UCSD-AML1 (cell line): Measurements from ENCODE around the gene GCK.
"Not testable (repeated sequence)": the region's sequence is repeated elsewhere in the genome, so short reads cannot be mapped to it uniquely, and the experiment has no call there.

ENCODE experiments used
- DNase-seq: peaks from one replicate; lab custom pipeline; 2025; ENCODE audit not compliant: unreplicated experiment; lab: John Stamatoyannopoulos, UW

Gene GCK

DNA sequence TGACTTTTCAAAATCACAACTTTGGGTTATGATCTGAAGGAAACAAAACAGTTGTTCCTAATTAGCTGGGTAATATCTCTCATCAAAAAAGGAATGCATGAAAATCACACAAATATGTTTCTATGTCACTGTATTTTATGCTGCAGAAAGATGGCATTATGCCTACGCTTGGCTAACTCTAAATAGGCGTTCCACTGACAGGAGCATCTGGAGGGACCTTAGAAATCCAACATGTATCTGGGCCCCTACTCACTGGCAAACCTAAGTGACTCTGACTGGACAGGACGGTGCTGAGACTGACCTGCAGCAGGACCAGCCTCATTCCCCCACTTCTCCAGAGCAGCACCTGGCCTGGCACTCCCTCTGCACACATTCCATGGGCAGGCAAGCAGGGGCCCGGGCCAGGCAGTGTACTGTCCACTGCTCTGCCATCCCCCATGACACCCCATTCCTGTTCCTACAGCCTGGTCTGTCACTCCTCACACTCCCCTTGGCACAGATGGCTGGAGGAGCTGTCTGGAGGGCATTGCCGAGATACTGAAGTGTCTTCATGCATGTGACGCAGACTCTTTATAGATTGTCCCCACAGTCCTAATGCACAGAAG lies 45.5 kb downstream of the GCK start:
- no peak for DNase-seq

DNA sequence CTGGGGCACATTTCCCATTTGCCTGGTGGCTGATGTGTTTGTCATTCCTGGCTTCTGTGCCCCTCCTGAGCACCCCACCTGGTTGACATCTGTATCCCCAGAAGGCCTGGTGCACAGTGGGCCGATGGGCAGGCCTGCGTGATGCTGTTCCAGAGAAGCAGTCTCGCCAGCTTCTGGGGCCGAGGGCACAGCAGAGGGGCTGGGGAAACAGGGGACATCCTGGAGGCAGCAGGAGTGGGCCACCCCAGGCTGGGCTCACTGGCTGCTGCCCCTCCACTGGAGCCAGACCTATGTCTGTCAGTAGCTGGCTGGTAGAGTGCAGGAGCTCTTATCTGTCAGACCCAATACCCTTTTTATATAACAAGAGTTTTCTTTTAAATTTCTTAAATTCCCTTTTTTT lies 47.2 kb downstream of the GCK start:
- DNase-seq, result no peak

DNA sequence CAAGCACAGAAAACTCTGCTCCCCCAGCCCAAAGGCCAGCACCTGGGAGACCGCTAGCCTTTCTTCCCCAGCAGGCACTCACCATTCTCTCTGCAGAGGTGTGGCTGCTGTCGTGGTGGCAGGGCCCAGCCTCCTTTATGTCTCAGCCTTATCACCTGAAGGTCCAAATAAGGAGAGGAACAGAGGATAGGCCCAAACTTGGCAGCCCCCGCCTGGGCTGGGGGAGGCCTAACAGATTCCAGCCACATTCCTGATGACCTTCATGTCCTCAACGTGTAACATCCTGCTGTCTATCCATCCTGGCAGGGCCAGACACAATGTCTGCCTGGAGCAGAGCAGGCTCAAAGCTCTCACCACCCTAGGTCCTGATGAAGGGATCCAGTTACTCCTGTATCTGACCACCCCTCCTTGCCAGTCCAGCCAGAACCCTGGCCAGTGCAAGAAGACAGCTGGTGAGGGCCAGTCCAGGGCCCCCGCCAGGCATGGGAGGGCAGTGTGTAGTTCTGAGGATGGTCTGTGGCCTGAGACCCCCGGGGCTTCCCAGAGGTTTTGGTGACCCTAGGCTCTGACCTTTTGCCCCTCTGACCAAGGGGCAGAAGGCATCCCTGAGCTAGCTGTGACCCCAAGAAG lies 47.9 kb downstream of the GCK start, which contains the start of gene MYL7:
TSS of gene MYL7 (minus strand) at position 112 of the 630 bp plus-strand sequence. CDS start at position 85, 27 bp downstream.
- no peak for DNase-seq

DNA sequence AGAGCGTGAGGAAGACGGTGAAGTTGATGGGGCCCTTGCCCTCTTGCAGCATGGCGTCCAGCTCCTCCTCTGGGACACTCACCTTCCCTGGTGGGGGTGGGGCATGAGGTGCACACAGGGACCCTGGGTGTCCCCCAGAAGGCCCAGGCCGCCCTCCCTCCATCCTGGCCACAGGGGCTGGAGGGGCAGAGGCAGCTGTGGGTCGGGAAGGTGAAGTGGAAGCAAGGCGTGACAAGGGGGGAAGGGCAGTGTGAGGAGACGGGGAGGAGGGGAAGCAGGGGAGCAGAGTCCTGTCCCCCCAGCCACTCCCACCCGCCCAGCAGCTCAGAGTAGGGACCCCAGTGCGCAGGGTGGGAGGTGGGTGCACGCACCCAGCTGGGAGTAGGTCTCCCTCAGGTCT lies 48.9 kb downstream of the GCK start:
- no peak for DNase-seq

DNA sequence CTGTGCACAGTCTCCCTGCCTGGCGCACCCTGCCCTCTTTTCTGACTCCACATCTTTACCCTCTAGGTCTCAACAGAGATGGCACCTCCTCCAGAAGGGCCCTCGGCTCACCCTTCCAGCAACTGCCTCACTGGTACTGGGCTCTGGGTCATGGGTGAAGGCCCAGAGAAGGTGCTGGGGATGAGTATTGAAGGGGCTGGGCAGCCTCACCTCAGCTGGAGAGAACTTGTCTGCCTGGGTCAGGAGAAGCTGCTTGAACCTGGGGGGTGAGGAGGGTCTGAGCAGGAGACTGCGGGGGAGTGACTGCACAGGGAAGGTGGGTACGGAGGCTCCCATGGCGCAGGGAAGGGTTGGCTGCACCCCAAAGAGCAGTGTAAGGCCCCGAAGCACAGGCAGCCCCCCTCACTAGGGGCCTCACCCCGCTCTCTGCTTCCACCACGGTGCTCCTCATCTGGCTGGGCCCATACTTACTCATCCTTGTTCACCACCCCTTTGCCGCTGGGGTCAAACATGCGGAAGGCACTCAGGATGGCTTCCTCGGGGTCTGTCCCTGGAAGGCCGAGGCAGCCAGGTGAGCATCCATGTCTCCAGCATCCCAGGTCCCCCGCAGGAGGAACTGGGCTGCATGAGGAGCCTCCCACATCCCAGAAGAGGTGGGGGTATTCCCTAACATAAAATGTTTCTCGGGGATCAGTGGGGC lies 49.8 kb downstream of the GCK start:
- DNase-seq, result no peak

DNA sequence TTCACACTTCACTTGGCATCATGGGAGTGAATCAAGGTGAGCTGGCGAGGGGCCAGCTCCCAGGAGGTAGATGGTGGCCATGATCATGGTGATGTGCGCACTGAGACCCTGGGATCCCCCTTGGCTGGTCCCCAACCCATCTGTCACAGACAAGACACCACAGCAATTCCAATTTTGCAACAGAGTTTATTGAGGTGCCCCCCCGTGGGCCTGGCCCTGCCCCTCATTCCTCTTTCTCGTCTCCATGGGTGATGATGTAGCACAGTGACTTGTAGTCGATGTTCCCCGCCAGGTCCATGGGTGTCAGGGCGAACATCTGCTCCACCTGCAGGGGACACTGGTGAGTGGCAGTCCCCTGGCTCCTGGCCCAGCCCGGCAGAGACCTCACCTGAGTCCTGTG lies 50.5 kb downstream of the GCK start:
- DNase-seq, result no peak

DNA sequence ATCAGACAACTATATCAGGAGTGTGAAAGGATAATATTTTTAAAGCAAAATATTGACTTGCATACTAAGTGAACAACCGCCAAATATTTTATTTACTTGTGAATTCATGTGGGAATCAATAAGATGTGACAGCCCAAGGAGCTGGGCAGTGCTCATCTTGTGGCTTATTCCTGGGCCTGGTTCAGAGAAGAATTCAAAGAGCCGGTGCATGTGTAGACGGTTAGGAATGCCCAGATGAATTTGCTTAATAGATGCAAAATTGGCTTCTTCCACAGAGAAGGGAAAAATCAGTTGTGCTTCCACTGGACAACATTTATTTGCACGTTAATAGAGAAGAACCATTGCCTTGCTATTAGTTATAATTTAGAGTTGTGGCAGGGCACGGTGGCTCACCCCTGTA lies 52.5 kb downstream of the GCK start:
- DNase-seq, result no peak

DNA sequence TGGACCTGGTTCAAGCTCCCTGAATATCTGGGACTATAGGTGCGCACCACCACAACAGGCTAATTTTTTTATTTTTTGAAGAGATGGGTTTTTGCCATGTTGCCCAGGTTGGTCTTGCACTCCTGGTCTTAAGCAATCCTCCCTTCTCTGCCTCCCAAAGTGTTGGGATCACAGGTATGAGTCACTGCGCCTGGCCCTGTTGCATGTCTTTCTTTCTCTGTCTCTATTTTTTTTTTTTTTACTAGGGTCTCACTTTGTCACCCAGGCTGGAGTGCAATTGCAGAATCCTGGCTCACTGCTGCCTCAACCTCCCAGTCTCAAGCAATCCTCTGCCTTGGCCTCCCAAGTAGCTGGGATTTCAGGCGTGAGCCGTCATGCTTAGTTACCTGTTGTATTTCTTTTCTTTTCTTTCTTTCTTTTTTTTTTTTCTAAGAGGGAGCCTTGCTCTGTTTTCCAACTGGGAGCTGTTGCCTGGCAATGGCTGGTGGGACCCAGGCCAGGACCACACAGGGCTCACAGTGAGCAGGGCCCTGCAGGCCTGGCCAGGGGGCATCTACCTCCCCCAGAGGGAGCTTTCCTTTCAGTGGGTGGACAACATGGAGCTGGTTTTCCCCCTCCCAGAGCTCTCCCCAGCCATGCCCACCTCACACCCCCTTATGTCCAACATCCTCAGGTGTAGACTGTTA lies 54.2 kb downstream of the GCK start:
- no peak for DNase-seq

DNA sequence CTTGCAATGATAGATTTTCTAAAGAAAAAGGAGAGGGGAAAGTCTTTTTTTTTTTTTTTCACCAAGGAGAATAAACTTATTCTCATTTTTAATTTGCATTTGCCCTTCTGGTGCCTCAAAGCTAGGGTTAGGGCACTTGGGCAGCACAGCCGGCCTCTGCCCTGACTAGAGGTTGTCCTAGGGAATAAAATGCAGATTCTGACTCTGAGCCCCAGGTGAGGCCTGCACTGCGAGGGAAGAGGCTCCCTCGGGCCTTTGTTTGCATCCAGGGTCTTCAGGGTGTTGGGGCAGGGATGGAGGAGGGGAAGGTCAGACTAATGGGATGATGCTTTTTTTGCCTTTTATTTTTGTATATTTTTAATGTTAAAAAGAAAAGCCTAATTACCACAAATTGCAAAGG lies 55.9 kb downstream of the GCK start:
- no peak for DNase-seq

DNA sequence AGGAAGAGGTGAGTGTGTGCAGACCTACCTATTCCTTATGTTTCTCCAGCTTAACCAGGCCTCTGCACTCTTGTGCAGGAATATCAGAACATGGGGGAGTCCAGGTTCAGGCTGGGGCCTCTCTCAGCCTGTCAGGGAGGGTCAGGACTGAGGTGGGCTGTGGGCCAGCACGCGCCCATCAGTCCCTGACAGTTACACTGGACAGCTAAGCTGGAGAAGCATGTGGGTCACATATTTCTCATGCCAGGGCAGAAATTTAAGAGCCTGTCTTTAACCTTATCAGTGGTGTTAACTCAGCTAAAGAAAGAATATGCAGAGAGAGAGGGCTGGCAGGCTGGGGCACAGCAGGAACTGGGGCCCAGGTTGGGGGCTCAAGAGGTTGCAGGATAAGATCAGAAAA lies 57.2 kb downstream of the GCK start:
- DNase-seq, result no peak

DNA sequence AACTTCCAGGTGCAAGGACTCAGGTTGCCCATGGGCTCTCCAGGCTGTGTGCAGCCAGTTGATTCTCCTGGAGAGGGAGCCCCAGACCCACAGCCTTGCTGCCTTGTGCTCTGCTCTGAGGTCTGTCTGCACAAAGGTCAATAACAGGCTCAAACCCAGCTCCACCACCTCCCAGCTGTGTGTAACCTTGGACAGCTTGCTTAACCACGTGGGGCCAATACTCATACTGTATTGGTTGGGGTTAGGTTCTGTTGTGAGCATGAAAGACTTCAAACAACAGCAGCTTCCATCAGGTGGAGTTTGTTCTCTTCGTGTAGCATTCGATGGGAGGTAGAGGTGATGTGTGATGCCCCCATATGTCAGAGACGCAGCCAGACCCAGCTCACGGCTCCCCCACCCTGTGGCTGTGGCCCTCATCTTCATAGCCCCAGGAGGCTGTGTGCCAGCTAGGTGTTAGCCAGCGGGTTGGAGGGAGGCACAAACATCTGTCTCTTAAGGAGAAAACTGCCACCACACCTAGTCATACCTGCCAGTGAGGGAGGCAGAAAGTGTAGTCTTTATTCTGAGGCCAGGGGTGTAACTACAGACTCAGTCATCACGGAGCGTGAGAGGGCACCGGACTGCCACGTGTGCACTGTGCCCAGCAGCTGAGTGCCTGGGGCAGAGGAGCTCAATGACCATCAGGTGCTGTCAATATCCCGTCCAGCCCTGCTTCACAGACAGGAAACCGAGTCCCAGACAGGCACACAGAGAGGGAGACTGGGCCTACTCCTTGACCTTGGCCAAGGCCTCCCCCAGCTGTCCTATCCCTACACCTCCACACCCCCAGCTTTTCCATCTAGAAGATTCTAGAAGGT lies 57.8 kb downstream of the GCK start:
- DNase-seq, result peak; percentile 19

DNA sequence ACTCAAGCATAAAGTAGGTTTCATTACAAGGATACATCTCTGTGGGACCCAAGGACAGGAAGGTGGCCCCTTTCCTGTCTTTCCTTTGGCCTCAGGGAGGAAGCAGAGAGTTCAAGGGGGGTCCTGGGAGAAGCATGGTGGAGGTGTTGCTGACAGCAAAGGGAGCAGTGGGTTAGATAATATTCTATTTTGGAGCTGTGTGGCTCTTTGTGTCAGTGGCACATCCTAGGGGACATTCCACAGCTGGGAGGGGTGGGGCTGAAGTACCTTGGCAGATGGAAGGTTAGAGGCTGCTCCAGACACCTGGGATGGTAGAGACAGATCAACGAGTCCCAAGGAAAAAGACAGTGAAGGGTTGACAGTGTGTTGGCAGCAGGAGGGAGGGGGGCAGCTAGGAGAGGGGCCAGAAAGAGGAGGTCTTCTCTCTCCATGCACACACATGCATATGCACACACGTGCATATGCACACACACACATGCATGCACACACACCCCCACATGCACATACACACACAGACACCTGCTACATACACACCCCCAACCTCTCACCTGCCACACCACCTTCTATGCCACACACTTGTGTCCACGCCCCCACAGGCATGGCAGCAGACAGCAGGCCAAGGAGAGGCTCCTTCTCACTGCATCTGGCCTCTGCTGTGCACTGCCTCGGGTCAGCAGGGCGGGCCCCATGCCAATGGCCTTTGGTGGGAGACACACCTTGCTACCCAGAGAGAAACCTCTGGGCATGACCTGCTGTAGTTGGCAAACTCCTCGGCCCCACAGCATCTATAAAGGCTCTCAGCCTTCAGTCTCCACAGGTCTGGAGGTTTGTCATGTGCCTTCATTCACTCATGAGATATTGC lies 60.3 kb downstream of the GCK start:
- DNase-seq, result no peak

DNA sequence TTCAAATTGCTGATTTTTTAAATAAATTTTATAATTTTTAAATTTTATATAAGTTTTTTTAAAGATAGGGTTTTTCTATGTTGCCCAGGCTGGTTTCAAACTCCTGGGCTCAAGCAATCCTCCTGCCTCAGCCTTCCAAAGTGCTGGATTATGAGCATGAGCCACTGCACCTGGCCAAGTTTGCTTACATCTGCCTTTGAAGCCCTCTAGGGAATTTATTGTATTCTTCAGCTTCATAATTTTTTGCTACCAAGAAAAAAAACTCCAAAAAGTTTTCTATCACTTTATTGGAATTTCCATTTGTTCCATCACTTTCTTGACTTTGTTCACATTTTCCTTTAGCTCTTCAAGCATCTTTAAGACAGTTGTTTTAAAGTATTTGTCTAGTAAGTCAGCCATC lies 62.1 kb downstream of the GCK start:
- no peak for DNase-seq

DNA sequence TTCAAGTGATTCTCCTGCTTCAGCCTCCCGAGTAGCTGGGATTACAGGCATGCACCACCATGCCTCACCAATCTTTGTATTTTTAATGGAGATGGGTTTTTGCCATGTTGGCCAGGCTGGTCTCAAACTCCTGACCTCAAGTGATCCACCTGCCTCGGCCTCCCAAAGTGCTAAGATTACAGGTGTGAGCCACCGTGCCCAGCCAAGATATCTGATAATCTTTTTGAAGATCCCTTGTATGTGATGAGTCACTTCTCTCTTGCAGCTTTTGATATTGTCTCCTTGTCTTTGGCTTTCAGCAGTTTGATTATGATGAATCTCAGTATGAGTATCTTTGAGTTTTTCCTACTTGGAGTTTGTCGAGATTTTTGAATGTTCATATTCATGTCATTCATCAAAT lies 62.7 kb downstream of the GCK start:
- DNase-seq, result not testable (repeated sequence)

DNA sequence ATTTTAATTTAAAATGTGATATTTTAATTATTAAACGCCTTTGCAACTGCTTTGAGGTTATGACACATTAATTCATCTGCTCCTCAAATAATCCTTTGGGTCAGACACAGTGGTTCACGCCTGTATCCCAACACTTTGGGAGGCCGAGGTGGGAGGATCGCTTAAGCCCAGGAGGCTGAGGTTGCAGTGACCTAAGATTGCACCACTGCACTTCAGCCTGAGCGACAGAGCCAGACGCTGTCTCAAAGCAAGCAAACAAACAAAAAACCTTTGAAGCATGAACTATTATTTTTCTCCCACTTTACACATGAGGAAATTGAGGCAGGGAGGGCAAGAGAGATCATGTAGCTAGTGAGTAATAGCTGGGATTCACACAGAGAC lies 64.4 kb downstream of the GCK start:
- no peak for DNase-seq

DNA sequence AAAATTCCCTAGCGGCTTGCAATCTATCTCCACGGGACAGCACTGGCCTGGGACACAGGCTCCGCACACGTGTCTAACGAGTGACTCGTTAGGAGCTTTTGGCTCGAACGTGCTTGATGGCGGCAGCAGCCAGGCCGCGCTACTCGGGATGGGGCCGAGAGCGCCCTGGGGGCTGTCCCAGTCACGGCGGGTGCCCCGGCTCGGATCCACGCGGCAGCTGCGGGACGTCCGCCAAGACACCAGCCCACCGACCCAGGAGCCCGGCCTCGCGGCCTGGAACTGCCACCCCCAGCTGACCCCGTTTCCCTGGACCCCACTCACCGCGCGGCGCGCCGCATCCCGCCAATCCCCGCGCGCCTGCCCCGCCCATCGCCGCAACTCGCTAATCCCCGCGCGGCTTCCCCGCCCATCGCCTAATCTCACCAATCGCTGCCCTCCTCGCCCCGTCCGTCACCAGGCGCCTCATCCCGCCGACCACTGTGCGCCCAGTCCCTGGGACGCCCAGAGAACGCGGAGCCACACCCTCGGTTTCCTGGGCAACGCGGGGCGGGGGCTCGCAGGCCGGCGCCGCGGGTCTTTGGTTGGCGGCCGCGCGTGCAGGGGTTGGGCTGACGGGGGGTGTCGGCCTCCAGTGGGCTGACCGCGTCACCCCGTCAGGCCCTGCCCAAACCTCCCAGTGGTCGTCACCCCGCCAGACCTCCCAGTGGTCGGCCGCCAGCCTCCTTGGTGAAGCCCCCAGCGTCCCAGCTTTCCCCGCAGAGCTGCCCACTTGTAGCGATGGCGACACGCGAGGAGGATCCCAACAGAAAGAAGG lies 65.8 kb downstream of the GCK start, which contains the start of gene POLD2:
TSS of gene POLD2 (minus strand) at position 359 of the 814 bp plus-strand sequence. CDS start 1,495 bp downstream, outside the sequence.
- DNase-seq, result peak; percentile 90

DNA sequence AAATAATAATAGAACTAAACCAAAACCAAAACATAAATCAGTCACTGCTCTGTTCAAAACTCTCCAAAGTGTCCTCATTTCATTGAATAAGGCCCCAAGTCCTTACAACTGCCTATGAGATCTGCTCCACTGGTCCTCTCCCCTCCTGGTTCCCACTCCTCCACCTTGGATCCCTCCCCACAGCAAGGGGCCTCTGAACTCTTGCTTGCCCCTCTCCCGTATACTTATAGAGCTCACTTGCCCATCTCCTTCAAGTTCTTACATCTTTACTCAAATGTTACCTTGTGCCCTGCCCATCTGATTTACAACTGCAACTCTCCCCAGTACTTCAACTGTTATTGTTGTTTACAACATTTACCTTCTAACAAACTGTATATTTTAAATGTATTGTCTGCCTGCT lies 66.7 kb downstream of the GCK start:
- no peak for DNase-seq

DNA sequence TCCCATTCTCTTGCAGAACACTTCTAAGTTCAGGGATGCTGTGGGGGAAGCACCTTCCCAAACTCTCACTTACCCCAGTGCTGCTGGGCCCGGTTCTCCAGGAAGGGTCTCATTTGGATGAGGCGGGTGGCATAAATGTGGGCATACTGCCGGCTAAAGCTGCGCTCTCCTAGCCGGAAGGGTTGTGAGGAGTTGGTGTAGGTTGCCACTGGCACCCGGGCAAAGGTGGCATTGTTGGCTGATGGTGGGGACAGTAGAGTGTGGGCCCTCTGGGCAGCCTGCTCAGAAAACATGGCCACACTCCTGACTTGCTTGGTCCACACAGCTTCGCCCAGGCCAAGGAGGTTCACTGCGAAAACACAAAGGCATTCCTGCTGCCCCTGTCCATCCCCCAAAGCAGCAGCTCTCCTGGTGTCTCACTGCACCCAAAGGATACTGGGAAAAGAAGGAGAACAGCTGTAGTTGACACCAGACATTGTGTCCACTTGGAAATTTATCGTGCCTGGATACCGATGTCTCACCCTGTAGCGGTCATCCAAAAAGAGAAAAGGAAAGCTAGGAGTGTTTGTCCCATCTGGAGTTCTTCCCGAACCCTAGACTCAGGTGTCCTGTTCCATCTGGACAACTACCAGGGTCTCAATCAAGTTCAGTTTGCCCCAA lies 67.3 kb downstream of the GCK start:
- no peak for DNase-seq

DNA sequence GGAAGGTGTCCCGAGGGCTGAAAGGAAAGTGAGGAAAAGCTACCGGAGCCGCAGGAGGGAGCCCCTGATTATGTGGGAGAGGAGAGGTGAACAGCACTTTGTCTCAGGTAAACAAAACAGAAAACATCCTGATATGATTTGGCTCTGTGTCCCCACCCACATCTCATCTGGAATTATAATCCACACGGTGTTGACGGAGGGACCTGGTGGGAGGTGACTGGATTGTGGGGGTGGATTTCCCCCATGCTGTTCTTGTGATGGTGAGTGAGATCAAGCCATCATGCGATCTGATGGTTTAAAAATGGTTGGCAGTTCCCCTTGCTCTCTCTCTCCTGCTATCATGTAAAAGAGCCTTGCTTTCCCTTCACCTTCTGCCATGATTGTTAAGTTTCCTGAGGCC lies 68.8 kb downstream of the GCK start:
- DNase-seq, result no peak
